K562 treated with DMSO at 1 percent for 48 hours (cell line): ENCODE data around the gene KMO. TPM values are rescaled to one million over a fixed set of nuclear protein-coding genes. Genes with fewer than 3 reads are reported as not detected.

Experiments used
- total RNA-seq: library from RNA; unstranded; fragments of 300-600 nt; gene quantifications from 2 replicates; pipeline ENCODE4 v1.2.3, GENCODE V29; 2022; ENCODE audit warnings: low replicate concordance; ENCODE audit errors: extremely low read depth

Gene KMO
- not detected in 2 replicates for total RNA-seq

DNA sequence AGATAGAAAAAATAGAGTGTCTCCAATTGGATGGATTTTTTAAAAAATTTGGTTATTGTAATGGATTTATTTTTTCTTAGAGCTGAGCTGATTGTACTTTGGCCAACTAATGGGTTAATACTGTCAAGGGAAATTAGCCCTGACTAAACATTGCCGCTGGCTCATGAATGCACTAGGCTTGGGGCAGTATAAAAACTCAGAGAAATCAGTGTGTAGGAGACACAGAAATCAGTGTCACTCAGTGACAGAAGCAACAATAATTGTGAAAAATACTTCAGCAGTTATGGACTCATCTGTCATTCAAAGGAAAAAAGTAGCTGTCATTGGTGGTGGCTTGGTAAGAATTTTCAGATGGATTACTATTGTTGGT lies at the start of gene KMO:
Gene KMO, plus strand, starts transcription at position 217 of the 370 bp plus-strand sequence. Its CDS starts 67 bp downstream, at position 284.

DNA sequence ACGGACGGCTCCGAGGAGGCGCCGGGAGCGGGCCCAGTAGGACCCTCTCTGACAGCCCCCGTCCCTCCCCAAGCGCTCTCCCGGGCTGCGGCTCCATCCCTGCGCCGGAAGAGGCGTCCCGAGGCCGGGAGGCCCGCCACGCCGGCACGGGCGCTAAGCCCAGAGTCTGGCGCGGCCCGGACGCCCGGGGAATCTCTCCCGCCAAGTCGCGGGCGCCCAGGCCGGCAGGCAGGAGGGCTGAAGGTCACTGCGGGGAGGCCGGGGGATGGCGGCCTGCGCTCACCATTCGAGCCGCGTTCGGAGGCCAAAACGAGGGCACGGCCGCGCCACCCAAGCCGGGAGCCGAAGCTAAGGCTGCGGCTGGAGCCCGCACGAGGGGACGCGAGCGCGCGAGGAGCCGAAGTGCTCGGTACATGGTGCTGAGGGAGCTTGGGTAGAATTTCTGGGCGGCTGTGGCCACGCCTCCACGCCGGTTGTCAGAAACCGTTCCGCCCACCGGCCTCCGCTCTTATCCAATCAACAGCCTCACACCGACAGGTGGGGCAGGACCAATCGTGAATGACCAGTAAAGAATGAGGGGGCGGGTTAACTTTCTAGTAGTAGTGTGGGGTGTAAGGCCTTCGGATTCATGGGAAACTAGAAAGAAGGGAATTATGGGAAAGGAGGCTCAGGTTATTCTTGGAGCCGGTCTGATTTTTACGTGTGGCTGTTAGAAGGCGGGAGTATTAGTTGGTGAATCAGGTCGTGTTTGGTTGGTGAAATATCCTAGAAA lies 12.7 kb upstream of the KMO start, which contains the start of gene FH:
Gene FH, minus strand, starts transcription at position 448 of the 772 bp plus-strand sequence. Its CDS starts 33 bp downstream, at position 415.

DNA sequence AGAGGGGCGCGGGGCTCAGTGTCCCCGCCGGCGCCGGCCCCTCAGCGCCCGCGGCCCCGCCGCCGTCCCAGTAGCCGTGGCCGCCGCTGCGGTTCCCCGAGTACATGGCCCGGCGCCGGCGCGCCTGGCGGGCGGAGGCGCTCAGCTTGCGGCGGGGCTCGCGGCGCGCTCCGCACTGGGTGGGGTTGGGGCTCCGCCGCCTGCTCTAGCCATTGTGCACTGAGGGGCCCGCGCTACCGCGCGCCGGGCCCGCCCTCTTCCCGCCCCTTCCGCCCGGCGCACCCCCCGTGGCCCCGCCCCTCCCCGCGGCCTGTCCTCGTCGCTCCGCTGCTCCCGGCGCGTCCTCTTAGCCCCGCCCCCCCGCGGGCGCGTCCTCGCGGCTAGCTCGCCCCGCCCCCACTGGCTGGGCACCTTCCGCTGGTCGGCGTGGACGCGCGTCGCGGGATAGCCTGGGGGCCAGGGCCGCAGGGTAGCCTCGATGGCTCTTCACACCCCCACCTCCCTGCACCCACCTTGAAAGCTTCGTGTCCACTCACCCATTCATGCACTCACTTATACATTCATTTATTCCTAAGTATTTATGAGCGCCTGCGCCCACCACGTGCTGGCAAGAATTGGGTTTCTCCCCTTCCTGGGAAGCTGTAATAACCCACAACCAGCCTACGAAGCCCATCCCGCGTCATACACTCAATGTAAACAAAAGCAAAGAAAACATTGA lies 108.1 kb downstream of the KMO start, which contains the start of the genes CHML and OPN3:
Gene CHML, minus strand, starts transcription at position 221 of the 718 bp plus-strand sequence. CDS start 4,603 bp downstream, outside the sequence.
Gene OPN3, minus strand, starts transcription at position 221 of the 718 bp plus-strand sequence. Its CDS starts 115 bp downstream, at position 106.

Other genes starting within 250 kb of the KMO start
- not detected in 2 replicates for gene RGS7, start 175.2 kb upstream of the KMO start, total RNA-seq
- not detected in 2 replicates for gene FH, start 12.6 kb upstream of the KMO start, total RNA-seq
- gene CHML, start 108.0 kb downstream of the KMO start, total RNA-seq, result not detected in 2 replicates
- not detected in 2 replicates for gene OPN3, start 108.0 kb downstream of the KMO start, total RNA-seq
- not detected in 2 replicates for gene WDR64, start 119.9 kb downstream of the KMO start, total RNA-seq